ENCODE measurements around the gene SEM1.

GRCh38 chr7:96739167-96739566 is 29.5 kb upstream of the SEM1 start:
- TF ChIP-seq CTCF (IDR thresholded peaks at IDR 0.05; ENCODE audit: insufficient read depth, low read length) (no peak), REST (IDR thresholded peaks at IDR 0.05; ENCODE audit: insufficient replicate concordance, low read depth) (no peak), POLR2AphosphoS5 (IDR thresholded peaks at IDR 0.05; ENCODE audit: low read depth) (no peak), GABPA (IDR thresholded peaks at IDR 0.05; ENCODE audit: low read depth) (no peak), SPI1 (IDR thresholded peaks at IDR 0.05; ENCODE audit: borderline replicate concordance, low read depth) (no peak)

All from HL-60 (cell line).